ENCODE measurements around the gene SMLR1.

Gene SMLR1

GRCh38 chr6:130827247-130828149 lies at the start of gene SMLR1:
TSS of gene SMLR1 (plus strand) at chr6:130827406. CDS start at chr6:130827414, 8 bp downstream.
- in situ Hi-C loops (cut with HindIII; ENCODE audit: low sequenced_read_pairs), result loop anchor here (25.0 kb wide), 1 partner anchor 765 kb away; no protein-coding TSS in a partner anchor
- DNase-seq (ENCODE audit: low read depth), result no peak
- H3K4me3 ChIP-seq (ENCODE audit: low read depth, low read length), result no peak within 1 kb of the TSS
- no peak for TF ChIP-seq CTCF (IDR thresholded peaks at IDR 0.05; ENCODE audit: low read depth, low read length, missing control alignments)

- no peak for TF ChIP-seq CTCF (IDR thresholded peaks at IDR 0.05; ENCODE audit: low read depth, low read length, missing control alignments)
- in situ Hi-C loops (cut with HindIII; ENCODE audit: low sequenced_read_pairs), result no loop called here
- peak; percentile 32 for DNase-seq (ENCODE audit: low read depth)
- no peak overlapping the region for H3K4me3 ChIP-seq (ENCODE audit: low read depth, low read length)
These were observed 48.1 kb upstream of the SMLR1 start for GRCh38 chr6:130778946-130779657.

GRCh38 chr6:130779658-130780033 lies 47.6 kb upstream of the SMLR1 start:
- no peak overlapping the region for H3K4me3 ChIP-seq (ENCODE audit: low read depth, low read length)
- in situ Hi-C loops (cut with HindIII; ENCODE audit: low sequenced_read_pairs), result no loop called here
- no peak for TF ChIP-seq CTCF (IDR thresholded peaks at IDR 0.05; ENCODE audit: low read depth, low read length, missing control alignments)
- no peak for DNase-seq (ENCODE audit: low read depth)

GRCh38 chr6:130780122-130780521 lies 47.1 kb upstream of the SMLR1 start:
- H3K4me3 ChIP-seq (ENCODE audit: low read depth, low read length), result no peak overlapping the region
- no peak for TF ChIP-seq CTCF (IDR thresholded peaks at IDR 0.05; ENCODE audit: low read depth, low read length, missing control alignments)
- no peak for DNase-seq (ENCODE audit: low read depth)
- in situ Hi-C loops (cut with HindIII; ENCODE audit: low sequenced_read_pairs), result no loop called here

GRCh38 chr6:130781557-130781956 lies 45.6 kb upstream of the SMLR1 start:
- no peak overlapping the region for H3K4me3 ChIP-seq (ENCODE audit: low read depth, low read length)
- DNase-seq (ENCODE audit: low read depth), result no peak
- in situ Hi-C loops (cut with HindIII; ENCODE audit: low sequenced_read_pairs), result no loop called here
- TF ChIP-seq CTCF (IDR thresholded peaks at IDR 0.05; ENCODE audit: low read depth, low read length, missing control alignments), result no peak

- TF ChIP-seq CTCF (IDR thresholded peaks at IDR 0.05; ENCODE audit: low read depth, low read length, missing control alignments), result no peak
- no peak for DNase-seq (ENCODE audit: low read depth)
- in situ Hi-C loops (cut with HindIII; ENCODE audit: low sequenced_read_pairs), result no loop called here
- no peak overlapping the region for H3K4me3 ChIP-seq (ENCODE audit: low read depth, low read length)
These were observed 43.6 kb upstream of the SMLR1 start for GRCh38 chr6:130783416-130784107.

Data from astrocyte of the cerebellum (primary cell).